ENCODE results near the gene S100Z.
"Not testable (repeated sequence)": the region's sequence is repeated elsewhere in the genome, so short reads cannot be mapped to it uniquely, and the experiment has no call there.

Gene S100Z

DNA sequence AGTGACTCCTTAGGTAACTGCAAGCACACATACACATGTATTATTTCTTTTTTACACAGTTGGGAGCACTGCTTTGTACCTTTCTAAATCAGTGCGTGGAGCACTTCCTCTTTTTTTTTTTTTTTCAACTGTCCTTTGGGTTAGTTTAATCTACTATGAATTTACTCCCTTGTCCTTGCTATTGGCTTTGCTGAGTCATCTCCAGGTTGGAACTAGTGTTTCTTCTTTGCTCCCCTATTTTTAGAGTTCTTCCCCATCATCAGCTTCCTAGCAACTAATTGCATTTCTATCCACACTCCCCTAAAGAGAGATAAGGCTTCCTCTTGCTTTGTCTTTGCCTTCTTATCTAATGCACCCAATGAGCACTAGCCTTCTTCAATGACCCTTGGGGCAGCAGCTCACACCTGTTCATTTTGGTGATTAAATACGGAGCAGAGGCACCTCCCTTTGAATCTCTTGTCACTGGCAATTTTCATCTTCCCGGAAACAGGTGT is 24.3 kb downstream of the S100Z start:
- no peak for DNase-seq (ENCODE audit: low read depth, low spot score)

DNA sequence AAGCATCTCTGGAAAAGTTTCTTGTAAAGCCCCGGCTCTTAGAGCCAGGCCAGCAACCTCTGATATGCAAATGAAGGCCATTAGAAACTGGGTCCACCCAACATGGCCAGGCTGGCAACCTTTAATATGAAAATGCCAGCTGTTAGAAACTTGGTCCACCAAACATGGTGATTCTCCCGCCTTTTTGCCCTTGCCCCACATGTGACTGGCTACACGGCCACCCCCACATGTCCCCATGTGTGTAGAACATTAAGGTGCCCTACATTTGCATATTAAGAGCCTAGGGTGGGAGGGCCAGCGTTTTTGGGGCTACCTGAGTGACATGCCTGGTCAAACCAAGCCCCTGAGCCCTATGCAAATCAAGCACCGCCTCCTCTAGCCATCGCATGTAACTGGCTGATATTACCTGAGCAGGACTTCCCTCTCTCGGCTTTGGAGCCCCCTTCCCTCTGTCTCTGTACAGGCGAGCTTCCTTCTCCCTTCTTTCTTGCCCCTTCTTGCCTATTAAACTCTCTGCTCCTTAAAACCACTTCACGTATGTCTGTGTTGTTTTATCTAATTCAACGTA is 39.0 kb downstream of the S100Z start:
- no peak for DNase-seq (ENCODE audit: low read depth, low spot score)

DNA sequence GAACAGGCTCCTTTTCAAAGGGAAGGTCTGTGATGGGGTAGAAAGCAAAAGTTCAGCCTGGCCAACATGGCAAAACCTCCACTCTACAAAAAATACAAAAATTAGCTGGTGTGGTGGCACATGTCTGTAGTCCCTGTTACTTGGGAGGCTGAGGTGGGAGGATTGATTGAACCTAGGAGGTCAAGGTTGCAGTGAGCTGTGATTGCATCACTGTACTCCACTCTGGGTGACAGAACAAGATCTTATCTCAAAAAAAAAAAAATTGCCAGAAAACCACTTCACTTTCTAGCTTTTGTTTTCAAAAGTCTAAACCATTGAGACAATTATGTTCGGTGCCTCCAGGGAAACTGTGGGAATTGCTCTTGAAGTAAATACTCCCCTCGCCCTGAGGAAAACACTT is 43.5 kb downstream of the S100Z start:
- DNase-seq (ENCODE audit: low read depth, low spot score) = no peak

- DNase-seq (ENCODE audit: low read depth, low spot score) = no peak
These were observed 46.4 kb downstream of the S100Z start for GRCh38 chr5:76896196-76896595.

DNA sequence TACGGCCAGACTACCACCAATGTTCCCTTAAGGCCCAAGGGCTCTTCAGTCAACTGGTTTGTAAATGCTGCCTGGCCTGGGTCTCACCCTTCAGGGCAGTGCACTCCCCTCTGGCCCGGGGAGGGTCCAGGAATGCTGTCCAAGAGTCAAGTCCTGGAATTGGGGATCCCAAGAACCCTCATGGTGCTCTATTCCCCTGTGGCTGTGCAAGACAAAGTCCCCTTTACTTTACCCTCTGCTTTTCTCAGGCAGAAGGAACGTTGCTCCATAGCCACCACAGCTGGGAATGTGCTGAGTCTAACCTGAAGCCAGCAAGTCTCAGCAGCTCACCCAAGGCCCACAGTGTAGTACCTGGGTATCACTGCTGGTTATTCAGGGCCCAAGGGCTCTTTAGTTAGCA is 51.7 kb downstream of the S100Z start:
- DNase-seq (ENCODE audit: low read depth, low spot score) = no peak

- no peak for DNase-seq (ENCODE audit: low read depth, low spot score)
These were observed 58.4 kb downstream of the S100Z start for GRCh38 chr5:76908166-76908565.

DNA sequence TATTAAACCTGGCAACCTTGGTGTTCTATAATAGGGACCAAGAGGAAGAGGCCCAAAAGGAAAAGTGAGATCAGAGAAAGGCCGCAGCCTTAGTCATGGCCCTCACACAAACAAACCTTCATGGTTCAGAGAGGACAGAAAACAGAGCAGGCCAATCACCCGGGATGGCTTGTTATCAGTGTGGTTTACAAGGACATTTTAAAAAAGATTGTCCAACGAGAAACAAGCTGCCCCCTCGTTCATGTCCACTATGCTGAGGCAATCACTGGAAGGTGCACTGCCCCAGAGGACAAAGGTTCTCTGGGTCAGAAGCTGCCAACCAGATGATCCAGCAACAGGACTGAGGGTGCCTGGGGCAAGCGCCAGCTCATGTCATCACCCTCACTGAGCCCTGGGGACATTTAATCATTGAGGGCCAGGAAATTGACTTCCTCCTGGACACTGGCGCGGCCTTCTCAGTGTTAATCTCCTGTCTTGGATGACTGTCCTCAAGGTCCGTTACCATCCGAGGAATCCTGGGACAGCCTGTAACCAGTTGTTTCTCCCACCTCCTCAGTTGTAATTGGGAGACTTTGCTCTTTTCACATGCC is 60.6 kb downstream of the S100Z start:
- DNase-seq (ENCODE audit: low read depth, low spot score) = not testable (repeated sequence)

- DNase-seq (ENCODE audit: low read depth, low spot score) = not testable (repeated sequence)
These were observed 64.9 kb downstream of the S100Z start for GRCh38 chr5:76914671-76915070.

GRCh38 chr5:76918539-76918938 is 68.7 kb downstream of the S100Z start:
- DNase-seq (ENCODE audit: low read depth, low spot score) = no peak

- no peak for DNase-seq (ENCODE audit: low read depth, low spot score)
These were observed 70.7 kb downstream of the S100Z start for GRCh38 chr5:76920491-76920890.

DNA sequence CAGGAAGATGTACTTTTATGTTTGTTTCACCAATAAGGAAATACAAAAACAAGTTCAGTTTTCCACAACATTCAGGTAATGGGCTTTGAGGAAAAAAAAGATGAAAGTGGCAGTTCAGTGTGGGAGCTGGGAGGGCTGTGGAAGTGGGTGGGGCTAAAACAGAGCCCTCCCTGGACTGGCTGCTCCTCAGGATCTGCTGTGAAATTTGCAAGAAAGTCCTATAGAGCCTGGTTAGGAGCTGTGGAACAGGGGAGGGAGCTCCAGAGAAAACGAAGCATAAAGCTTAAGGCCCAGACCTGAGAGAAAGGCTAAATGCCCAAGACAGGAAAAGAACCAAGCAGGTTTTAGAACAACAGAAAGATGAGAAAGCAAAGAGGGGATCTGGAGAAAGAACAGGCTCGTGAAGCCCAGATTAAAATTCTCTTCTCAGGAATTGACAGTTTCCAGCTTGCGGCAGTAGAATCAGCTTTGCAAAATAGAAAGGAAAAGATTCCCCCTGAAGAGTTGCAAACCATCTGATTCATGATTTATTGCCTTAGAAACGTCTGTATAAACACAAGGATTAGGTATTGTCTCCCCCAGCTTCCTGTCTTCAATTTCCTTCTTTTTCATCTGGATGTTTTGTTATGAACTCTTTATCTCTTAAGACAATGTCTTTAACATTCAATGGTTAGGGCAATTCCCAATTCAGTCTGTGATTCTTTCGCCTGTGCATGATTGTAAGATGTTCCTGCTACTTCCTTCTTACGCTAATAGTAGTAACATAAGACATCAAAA is 76.7 kb downstream of the S100Z start:
- DNase-seq (ENCODE audit: low read depth, low spot score) = no peak

DNA sequence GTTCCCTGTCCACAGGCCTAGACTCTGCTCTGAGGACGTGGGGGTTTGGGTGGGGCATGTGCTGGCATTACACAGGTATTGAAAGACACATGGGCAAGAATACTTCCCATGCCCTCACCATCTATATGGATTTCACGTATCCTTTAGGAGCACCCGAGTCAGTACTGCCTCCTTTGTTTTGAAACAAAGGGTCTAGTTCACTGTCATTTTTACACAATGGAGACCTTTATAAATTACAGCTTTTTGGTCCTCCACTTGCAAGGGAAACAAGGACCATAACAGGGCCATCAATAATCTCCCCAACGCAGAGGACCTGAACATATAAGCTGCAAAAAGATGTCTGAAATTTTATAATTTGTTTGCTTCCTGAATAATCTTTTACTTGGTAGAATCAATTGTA is 78.1 kb downstream of the S100Z start:
- no peak for DNase-seq (ENCODE audit: low read depth, low spot score)

GRCh38 chr5:76930083-76930482 is 80.3 kb downstream of the S100Z start:
- no peak for DNase-seq (ENCODE audit: low read depth, low spot score)

DNA sequence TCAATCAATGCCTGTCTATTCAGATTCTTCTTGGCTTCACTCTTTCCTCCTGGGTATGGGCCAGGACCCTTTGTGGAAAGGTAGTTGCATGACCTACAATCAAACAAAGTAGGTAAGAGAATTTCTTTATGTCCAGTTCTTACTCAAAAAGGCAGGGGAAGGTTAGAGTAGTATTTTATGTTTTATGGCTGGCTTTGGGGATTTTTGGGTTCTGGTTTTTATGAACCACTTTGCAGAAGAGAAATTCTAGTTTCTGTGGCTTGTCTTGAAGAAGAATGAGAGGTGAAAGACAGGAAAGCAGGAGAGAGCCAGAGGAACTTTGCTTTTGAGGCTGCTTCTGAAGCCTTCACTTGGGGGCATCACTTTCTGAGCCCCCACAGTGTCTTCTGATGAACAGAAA is 88.4 kb downstream of the S100Z start:
- no peak for DNase-seq (ENCODE audit: low read depth, low spot score)

- no peak for DNase-seq (ENCODE audit: low read depth, low spot score)
These were observed 91.2 kb downstream of the S100Z start for GRCh38 chr5:76941000-76941399.

DNA sequence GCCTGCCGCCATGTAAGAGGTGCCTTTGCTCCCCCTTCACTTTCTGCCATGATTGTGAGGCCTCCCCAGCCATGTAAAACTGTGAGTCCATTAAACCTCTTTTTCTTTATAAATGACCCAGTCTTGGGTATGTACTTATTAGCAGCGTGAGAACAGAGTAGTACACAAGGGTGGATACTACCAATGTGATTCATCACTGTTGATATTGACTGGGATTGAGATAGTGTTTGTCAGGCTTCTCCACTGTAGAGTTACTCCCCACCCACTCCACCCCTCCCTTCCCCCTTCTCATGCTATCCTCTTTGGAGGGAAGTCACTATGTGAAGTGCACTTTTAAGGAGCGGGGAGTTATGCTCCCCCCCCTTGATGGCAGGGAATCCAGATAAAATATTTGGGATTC is 91.6 kb downstream of the S100Z start:
- no peak for DNase-seq (ENCODE audit: low read depth, low spot score)

DNA sequence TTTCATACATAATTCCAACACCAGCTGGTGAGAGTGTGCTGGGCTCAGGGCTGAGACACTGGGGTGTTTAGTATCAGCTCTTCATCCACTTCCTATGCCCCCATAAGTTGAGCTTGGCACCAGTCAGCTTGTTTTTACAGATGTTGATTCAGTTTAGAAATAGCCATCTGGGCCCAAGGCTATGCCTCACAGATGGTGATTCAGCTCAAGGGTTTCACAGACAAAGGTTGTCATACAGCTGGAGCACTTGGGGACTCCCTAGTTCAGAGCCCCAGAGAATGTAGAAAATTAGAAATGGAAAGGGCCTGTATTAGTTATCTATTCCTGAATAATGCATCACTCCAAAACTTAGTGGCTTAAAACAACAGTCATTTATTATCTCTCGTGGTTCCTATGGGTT is 92.8 kb downstream of the S100Z start:
- no peak for DNase-seq (ENCODE audit: low read depth, low spot score)

GRCh38 chr5:76943006-76943405 is 93.2 kb downstream of the S100Z start:
- DNase-seq (ENCODE audit: low read depth, low spot score) = no peak

DNA sequence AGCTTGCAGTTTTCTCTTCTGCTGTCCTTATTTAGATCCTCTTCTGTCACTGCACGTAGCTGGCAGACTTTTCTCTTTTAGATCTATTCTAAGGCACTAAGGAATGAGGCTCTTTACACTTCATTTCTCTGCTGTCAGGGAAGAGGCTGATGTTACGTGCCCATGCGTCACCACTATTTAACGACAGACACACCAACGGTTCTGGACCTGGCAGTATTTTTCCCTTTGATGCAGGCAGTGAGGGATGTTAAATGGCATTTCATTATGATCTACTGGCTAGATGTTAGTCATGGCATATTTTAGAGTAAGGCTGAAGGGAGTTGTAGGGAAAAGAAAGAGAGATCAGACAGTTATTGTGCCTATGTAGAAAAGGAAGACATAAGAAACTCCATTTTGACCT is 94.8 kb downstream of the S100Z start:
- DNase-seq (ENCODE audit: low read depth, low spot score) = no peak

DNA sequence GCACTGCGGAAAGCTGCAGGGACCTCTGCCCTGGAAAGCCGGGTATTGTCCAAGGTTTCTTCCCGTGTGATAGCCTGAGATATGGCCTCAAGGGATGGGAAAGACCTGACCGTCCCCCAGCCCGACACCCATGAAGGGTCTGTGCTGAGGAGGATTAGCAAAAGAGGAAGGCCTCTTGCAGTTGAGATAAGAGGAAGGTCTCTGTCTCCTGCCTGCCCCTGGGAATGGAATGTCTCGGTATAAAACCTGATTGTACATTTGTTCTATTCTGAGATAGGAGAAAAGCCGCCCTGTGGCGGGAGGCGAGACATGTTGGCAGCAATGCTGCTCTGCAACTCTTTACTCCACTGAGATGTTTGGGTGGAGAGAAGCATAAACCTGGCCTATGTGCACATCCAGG is 95.4 kb downstream of the S100Z start:
- DNase-seq (ENCODE audit: low read depth, low spot score) = not testable (repeated sequence)

- DNase-seq (ENCODE audit: low read depth, low spot score) = no peak
These were observed 96.3 kb downstream of the S100Z start for GRCh38 chr5:76946090-76946489.

- no peak for DNase-seq (ENCODE audit: low read depth, low spot score)
These were observed 97.3 kb downstream of the S100Z start for GRCh38 chr5:76947082-76947503.

Measured in activated CD4-positive, CD25-positive, alpha-beta regulatory T cell treated with anti-CD3 and anti-CD28 coated beads, Interleukin-2, amount 50 U/mL, for 16 hours (primary cell).